GM23338 (cell line): ENCODE data around the gene CCNYL1. TPM values are rescaled to one million over a fixed set of nuclear protein-coding genes. Genes with fewer than 3 reads are reported as not detected.

Source experiments
- ATAC-seq: fragments of 200-7000 bp; cut with Tn5 transposase; 3 replicates; pipeline ENCODE4 v1.9.1; 2020
- DNase-seq: peaks from one replicate; pipeline ENCODE4 v3.0.0-alpha.2; 2015; ENCODE audit warnings: low spot score
- H2AFZ ChIP-seq: fragments of 200-600 bp; sonication (generic); 2 replicates; pipeline ENCODE4 v1.8.0; 2016; ENCODE audit warnings: antibody characterized with exemption, mild to moderate bottlenecking, moderate library complexity
- H3F3A ChIP-seq: fragments of 200-600 bp; sonication (generic); replicated peaks from 2 replicates; pipeline ENCODE4 v1.8.0; 2017; ENCODE audit warnings: antibody characterized with exemption, mixed run types, low read depth
- H3K27ac ChIP-seq: fragments of 200-600 bp; sonication (generic); 2 replicates; pipeline ENCODE4 v1.6.1; 2016; ENCODE audit warnings: low read depth
- H3K27me3 ChIP-seq: fragments of 200-600 bp; sonication (generic); 2 replicates; pipeline ENCODE4 v1.8.0; 2016; ENCODE audit warnings: mild to moderate bottlenecking, mixed run types, moderate library complexity; ENCODE audit not compliant: insufficient read depth
- H3K36me3 ChIP-seq: fragments of 200-600 bp; sonication (generic); 2 replicates; pipeline ENCODE4 v1.8.0; 2016; ENCODE audit warnings: mild to moderate bottlenecking; ENCODE audit not compliant: insufficient read depth
- H3K4me1 ChIP-seq: fragments of 200-600 bp; sonication (generic); 2 replicates; pipeline ENCODE4 v1.8.0; 2016; ENCODE audit warnings: mild to moderate bottlenecking, moderate library complexity; ENCODE audit not compliant: insufficient read depth
- H3K4me2 ChIP-seq: fragments of 200-600 bp; sonication (generic); 2 replicates; pipeline ENCODE4 v1.7.1; 2017; ENCODE audit warnings: mixed run types
- H3K4me3 ChIP-seq: fragments of 200-600 bp; sonication (generic); 2 replicates; pipeline ENCODE4 v1.6.1; 2016; ENCODE audit warnings: mixed run types
- H3K79me2 ChIP-seq: fragments of 200-600 bp; sonication (generic); replicated peaks from 2 replicates; pipeline ENCODE4 v1.8.0; 2017; ENCODE audit warnings: mild to moderate bottlenecking; ENCODE audit not compliant: insufficient read depth
- H3K9me2 ChIP-seq: fragments of 200-600 bp; sonication (generic); 2 replicates; pipeline ENCODE4 v1.8.0; 2017; ENCODE audit not compliant: insufficient read depth
- H4K20me1 ChIP-seq: fragments of 200-600 bp; sonication (generic); replicated peaks from 2 replicates; pipeline ENCODE4 v1.8.0; 2017; ENCODE audit warnings: mild to moderate bottlenecking; ENCODE audit not compliant: insufficient read depth
- H3K27ac Mint-ChIP-seq: 2 replicates; pipeline ENCODE4 v1.8.0; 2020; ENCODE audit warnings: inconsistent platforms, mild to moderate bottlenecking, moderate library complexity, mixed read lengths
- H3K27me3 Mint-ChIP-seq: 3 replicates; pipeline ENCODE4 v1.8.0; 2022; ENCODE audit warnings: low read depth, mild to moderate bottlenecking, moderate library complexity, mixed read lengths, inconsistent platforms; ENCODE audit not compliant: insufficient read depth, poor library complexity
- H3K36me3 Mint-ChIP-seq: 3 replicates; pipeline ENCODE4 v1.8.0; 2021; ENCODE audit warnings: low read depth, mild to moderate bottlenecking, inconsistent platforms, moderate library complexity, mixed read lengths
- H3K4me1 Mint-ChIP-seq: 3 replicates; pipeline ENCODE4 v1.8.0; 2020; ENCODE audit warnings: mild to moderate bottlenecking, inconsistent platforms, mixed read lengths
- H3K4me3 Mint-ChIP-seq: 3 replicates; pipeline ENCODE4 v1.8.0; 2021; ENCODE audit warnings: moderate library complexity, mild to moderate bottlenecking, inconsistent platforms, mixed read lengths
- H3K9me3 Mint-ChIP-seq: 3 replicates; pipeline ENCODE4 v1.8.0; 2020; ENCODE audit warnings: moderate library complexity, mild to moderate bottlenecking, inconsistent platforms, mixed read lengths
- CREB1 ChIP-seq: fragments of 250-450 bp; sonication (Bioruptor Pico); IDR thresholded peaks from 2 replicates; pipeline ENCODE4 v1.5.0; 2020; ENCODE audit warnings: low read depth, mild to moderate bottlenecking, moderate library complexity
- CTCF ChIP-seq, 2 experiments: fragments of 200-600 bp in 1 of 2; sonication (generic) in 1 of 2; conservative IDR thresholded peaks; 2 replicates each; pipeline versions ENCODE4 v1.5.1 to v1.6.1; 2016 to 2017; ENCODE audit warnings: antibody characterized with exemption in 2 of 2, low read depth in 2 of 2, mild to moderate bottlenecking in 2 of 2, moderate library complexity in 1 of 2
- EZH2phosphoT487 ChIP-seq: fragments of 200-600 bp; sonication (generic); IDR thresholded peaks from one replicate; pipeline ENCODE4 v1.8.1; 2018; ENCODE audit warnings: antibody characterized with exemption; ENCODE audit not compliant: unreplicated experiment
- ZNF114 ChIP-seq: fragments of 250-450 bp; sonication (Bioruptor Pico); IDR thresholded peaks from 2 replicates; pipeline ENCODE4 v1.5.0; 2020; ENCODE audit warnings: mild to moderate bottlenecking, moderate library complexity
- ZNF331 ChIP-seq: fragments of 250-450 bp; sonication (Bioruptor Pico); IDR thresholded peaks from 2 replicates; pipeline ENCODE4 v1.5.0; 2020; ENCODE audit warnings: low read depth, mild to moderate bottlenecking, moderate library complexity
- ZNF462 ChIP-seq: fragments of 250-450 bp; sonication (Bioruptor Pico); IDR thresholded peaks from 2 replicates; pipeline ENCODE4 v1.5.0; 2020; ENCODE audit warnings: mild to moderate bottlenecking, moderate library complexity
- polyA plus RNA-seq: library from polyadenylated mRNA; unstranded; fragments of >200 nt; fragmentation: Nextera tagmentation; extraction: Ambion mirVana; gene quantifications from 2 replicates; pipeline ENCODE4 v1.2.1, GENCODE V29; 2016
- total RNA-seq: library from RNA; depleted of rRNA; stranded (reverse); fragments of >200 nt; shearing (Covaris generic); gene quantifications from 2 replicates; pipeline ENCODE4 v1.2.3, GENCODE V29; 2014

CCNYL1 gene
- total and polyA plus RNA-seq, 2 experiments from 2014 or later = 19.6 to 32.1 TPM

- TF ChIP-seq ZNF462 (no peak), CTCF (conservative IDR thresholded peaks at IDR 0.05; ENCODE audit: low read depth in 2 of 2) (peak in 1 of 2 experiments; percentile 38; a peak in 2 of 4 replicates), CREB1 (no peak), ZNF114 (CRISPR knock-in tag) (no peak), EZH2phosphoT487 (no peak)
Observed at GRCh38 chr2:207766697-207767460, 55.4 kb downstream of the CCNYL1 start (continued).

GRCh38 chr2:207767461-207768167 lies 56.2 kb downstream of the CCNYL1 start:
- peaks cover 29% of the 10 kb centered on the region for H3K27me3 Mint-ChIP-seq
- peaks cover 68% of the 10 kb centered on the region for H3K79me2 ChIP-seq

More at GRCh38 chr2:207767461-207768167, 56.2 kb downstream of the CCNYL1 start:
- no peak overlapping the region for H3K27ac ChIP-seq
- peaks cover 28% of the 10 kb centered on the region for H4K20me1 ChIP-seq
- peaks cover 43% of the 10 kb centered on the region for H3K4me1 ChIP-seq
- no peaks in the 10 kb centered on the region for H3K9me2 ChIP-seq
- Mint-ChIP-seq H3K36me3 (peaks cover 36% of the 10 kb centered on the region), H3K4me3 (peak overlapping the region; percentile 93), H3K27ac (no peak overlapping the region), H3K9me3 (peaks cover 2% of the 10 kb centered on the region), H3K4me1 (peaks cover 63% of the 10 kb centered on the region)
- peaks cover 23% of the 10 kb centered on the region for H3F3A ChIP-seq
- H3K36me3 ChIP-seq = peaks cover 13% of the 10 kb centered on the region; the same call in 1 of the 2 replicates
- H3K27me3 ChIP-seq = peaks cover 6% of the 10 kb centered on the region
- H3K4me2 ChIP-seq = peak overlapping the region; percentile 94
- peak; percentile 37 to 81 for TF ChIP-seq CTCF (conservative IDR thresholded peaks at IDR 0.05; ENCODE audit: low read depth in 2 of 2)
- TF ChIP-seq ZNF331 (CRISPR knock-in tag) = no peak
- DNase-seq (peak; percentile 78), ATAC-seq (peak; percentile 23)
- no peak overlapping the region for H2AFZ ChIP-seq
- peak overlapping the region; percentile 89 for H3K4me3 ChIP-seq
